Erythroblast (primary cell): ENCODE results near the gene GRK2.

Source experiments
- GATA1 ChIP-seq: IDR thresholded peaks from 2 replicates; pipeline ENCODE4 v1.6.1; 2011; ENCODE audit warnings: low read depth, mild to moderate bottlenecking, control low read depth, low read length, moderate library complexity
- POLR2A ChIP-seq: IDR thresholded peaks from 2 replicates; pipeline ENCODE4 v1.6.1; 2011; ENCODE audit warnings: mild to moderate bottlenecking, low read length

GRCh38 chr11:67275606-67276409, 9.5 kb downstream of the GRK2 start:
- TF ChIP-seq POLR2A = no peak
- TF ChIP-seq GATA1 = no peak
